NCI-H2171 (cell line): Measurements from ENCODE around the gene GSAP.
"Not testable (repeated sequence)": the region's sequence is repeated elsewhere in the genome, so short reads cannot be mapped to it uniquely, and the experiment has no call there.

Experiments used
- DNase-seq: peaks from one replicate; lab custom pipeline; 2025; lab: John Stamatoyannopoulos, UW

Gene GSAP

DNA sequence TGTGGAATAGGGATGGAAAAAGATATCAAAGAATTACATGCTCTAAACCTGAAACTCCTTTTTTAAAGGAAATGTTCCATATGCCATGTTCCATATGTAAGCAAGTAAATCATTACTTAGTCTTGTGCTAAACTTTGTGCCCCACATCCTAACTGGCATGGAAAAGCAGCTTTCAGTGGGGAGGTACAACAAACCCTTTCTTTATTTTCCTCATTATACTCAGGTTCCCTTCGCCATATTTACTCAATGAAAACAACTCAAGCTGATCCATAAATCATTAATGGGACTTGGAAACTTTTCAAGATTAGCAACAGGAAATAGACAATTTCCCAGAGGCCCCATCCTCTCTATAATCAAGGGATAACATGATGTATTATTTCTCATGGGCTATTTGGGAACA lies 56.0 kb downstream of the GSAP start:
- no peak for DNase-seq

DNA sequence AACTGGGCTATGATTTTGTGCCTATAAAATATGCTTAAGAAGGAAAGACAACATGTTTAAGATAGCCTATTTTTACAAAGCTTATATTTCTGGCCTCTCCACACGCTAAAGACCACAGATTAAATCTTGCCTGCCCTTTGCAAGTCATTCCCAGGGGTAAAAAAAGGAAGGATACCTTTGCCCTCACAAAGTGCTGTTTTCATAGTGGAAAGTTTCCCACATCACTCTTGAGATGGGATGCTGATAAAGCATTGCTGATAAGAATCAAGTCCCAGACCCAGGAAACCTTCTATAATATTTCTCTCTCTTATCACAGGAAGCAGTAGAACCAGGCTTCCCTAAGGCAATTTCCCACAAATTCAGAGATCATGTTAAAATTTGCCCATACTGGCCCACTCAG lies 56.5 kb downstream of the GSAP start:
- no peak for DNase-seq

DNA sequence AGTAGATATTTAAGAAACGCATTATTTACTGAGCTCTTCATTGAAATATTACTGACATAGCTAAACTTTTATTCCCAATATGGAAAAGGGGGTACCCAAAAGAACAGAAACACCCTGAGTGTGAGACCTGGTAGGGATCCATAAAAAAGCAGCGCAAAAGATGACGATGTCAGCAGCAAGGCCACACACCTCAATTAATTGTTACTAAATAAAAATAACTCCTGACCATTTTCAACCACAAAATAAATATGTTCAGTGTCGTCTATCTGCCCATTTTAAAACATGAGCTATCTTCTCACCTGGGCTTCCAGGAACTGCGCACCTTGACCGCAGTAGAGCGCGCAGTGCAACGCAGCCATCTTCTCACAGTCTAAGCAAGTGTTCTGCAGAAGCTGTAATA lies 61.2 kb downstream of the GSAP start:
- DNase-seq = no peak

DNA sequence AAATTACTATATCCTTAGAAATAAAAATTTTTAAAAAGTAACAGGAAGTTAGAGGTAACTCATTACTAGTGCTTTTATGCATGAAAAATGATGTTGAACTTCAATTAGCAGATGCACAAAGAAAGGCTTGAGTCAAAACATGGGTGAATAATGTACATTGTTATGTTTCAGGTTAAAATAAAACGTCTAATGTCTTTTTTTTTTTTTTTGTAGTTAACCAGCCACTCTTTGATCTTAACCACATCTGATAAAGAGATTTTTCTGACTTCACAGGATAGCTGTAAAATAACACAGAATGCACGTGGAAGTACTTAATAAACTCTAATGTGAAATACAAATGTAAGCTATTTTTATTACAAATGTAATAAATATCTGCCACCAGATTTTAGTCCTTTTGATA lies 61.7 kb downstream of the GSAP start:
- DNase-seq = no peak

DNA sequence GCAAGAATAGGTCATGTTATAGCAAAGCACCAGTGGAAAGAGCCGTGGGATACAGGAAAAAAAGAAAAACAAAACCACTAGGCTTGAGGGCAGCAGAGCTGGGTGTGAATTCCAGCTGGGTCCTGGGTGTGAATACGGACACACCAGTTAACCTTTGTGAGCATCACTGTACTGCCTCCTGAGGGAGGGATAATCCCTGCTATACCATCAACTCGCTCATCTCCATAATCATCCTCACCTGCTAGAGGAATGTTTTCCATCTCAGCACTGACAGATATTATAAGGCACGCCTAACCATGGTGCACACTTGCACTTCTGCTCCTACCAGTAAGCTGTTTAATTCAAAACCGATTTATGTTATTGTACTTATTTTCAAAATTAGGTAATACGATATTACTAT lies 62.2 kb downstream of the GSAP start:
- DNase-seq = no peak

DNA sequence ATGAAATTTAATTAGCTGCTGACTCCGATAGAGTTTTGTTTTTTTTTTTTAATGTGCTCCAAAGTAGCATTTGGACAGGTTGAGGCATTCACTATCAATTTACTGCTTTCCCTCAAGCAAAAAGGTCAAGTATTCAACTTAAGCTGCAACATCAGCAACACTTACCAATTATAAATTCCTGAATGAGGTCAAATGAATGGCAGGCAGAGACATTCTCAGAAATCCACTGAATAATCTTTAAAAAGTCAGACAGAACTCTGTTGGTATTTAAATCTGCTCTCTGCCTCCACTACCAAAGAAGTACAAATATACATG lies 62.8 kb downstream of the GSAP start:
- no peak for DNase-seq

DNA sequence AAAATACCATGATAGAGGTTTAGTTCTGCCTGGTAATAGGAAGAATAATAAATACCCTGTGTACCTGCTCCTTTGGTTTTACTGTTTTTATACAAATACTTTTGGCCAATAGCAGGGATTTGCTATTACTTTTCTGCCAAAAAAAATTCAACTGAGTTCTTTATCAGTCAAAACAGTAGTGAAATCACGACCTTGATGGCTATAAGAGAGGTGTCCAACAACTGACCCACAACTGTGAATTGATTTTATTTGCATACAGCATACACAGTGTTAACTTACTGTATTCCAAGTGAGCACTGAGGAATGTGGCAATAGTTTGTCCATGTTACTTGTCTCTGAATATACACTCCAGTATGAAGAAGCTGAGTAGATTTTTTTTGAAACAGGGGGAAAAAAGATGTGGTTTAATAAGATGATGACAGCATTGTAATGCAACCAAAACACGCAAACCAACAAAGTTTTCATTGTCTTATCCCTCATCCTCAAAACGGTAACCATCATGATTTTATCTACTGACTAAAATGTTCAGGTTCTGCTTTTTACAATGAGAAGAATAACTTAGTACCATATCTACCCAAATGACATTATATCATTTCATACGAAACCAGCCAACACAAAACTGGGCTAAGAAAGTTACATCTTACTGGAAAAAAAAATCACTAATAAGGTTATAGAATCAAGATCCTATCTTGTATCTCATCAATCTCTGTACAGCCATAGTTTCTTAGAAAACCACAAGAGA lies 63.3 kb downstream of the GSAP start:
- no peak for DNase-seq

DNA sequence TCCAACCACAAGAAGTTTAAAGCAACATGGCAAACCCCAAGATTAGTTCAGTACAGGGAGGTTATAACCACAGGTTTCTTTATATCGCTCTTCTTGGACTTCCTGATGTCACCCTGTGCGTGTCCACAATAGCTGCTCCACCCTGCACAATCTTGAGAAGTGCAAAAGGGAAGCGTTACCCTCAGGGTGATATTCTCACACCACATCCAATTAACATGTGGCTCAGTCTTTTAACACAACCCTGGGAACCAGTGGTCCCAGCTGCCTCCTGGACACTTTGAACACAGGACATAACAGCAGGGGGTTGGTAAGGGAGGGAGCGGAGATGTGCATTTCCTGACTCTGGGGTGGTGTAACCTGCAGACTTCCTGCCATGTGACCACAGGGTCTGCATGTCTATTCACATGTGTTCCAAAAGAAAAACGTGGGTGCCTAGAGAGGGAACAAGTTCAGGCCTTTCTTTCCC lies 64.6 kb downstream of the GSAP start:
- no peak for DNase-seq

DNA sequence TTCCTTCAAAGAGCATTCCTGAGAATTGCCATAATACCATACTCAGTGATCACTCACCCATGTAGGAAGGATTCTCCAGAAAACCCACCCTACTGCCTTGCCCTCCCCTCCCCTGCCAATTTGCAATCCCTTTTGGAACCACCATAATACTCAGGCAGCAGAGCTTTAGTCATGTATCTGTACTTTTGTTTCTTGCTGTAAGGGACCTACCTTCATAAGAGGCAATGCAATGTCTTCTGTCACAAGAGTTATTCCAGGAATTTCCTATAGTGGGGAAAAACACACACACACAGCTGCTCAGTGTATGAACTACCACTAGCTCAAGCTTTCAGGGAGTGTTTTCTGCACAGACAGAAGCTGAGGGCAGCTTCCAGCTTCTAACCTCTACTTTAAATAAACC lies 67.0 kb downstream of the GSAP start:
- DNase-seq = no peak

DNA sequence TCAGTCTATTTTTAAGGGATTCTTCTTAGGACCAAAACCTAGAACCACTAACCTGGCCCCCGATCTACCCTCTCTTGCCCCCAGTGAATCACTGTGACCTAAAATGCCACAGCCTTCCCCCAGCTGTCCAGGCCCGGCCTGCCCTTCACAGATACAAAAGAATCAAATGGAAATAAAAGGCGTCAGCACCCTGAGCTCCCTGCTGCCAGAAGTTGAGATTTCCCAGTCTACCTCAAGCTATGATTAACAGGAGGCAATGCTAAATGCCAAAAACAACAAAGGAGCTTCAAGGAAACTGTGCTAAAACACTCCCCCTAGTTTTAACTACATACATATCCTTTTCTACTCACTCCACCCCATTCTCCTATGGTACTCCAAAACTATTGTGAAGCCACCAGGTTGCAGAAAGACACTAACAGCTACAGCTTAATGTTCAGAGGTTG lies 67.8 kb downstream of the GSAP start:
- no peak for DNase-seq

DNA sequence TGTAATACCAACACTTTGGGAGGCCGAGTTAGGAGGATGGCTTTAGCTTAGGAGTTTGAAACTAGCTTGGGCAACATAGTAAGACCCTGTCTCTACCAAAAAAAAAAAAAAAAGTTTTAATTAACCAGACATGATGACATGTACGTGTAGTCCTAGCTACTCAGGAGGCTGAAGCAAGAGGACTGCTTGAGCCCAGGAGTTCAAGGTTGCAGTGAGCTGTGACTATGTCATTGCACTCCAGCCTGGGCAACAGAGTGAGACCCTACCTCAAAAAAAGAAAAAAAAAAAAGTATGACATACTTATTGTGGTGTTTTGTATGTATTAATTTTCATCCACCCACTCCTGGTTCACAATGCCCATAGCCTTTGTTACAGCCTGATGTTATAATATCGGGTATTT lies 69.7 kb downstream of the GSAP start:
- no peak for DNase-seq

DNA sequence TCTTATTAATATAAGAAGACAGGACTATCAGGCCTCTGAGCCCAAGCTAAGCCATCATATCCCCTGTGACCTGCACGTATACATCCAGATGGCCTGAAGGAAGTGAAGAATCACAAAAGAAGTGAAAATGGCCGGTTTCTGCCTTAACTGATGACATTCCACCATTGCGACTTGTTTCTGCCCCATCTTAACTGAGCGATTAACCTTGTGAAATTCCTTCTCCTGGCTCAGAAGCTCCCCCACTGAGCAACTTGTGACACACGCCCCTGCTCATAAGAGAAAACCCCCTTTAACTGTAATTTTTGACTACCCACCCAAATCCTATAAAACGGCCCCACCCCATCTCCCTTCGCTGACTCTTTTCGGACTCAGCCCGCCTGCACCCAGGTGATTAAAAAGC lies 70.7 kb downstream of the GSAP start:
- not testable (repeated sequence) for DNase-seq

DNA sequence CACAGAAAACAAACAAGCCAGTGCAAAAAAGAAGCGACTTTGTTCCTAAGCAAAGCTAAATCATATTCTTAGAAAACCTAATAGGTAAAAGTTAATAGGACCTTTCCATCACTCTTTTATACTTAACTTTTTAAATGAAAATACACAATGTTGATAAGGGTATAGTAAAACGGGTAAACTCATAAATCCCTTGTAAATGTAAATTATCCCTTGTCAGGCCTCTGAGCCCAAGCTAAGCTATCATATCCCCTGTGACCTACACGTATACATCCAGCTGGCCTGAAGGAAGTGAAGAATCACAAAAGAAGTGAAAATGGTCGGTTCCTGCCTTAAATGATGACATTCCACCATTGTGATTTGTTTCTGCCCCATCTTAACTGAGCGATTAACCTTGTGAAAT lies 76.4 kb downstream of the GSAP start:
- DNase-seq = no peak

DNA sequence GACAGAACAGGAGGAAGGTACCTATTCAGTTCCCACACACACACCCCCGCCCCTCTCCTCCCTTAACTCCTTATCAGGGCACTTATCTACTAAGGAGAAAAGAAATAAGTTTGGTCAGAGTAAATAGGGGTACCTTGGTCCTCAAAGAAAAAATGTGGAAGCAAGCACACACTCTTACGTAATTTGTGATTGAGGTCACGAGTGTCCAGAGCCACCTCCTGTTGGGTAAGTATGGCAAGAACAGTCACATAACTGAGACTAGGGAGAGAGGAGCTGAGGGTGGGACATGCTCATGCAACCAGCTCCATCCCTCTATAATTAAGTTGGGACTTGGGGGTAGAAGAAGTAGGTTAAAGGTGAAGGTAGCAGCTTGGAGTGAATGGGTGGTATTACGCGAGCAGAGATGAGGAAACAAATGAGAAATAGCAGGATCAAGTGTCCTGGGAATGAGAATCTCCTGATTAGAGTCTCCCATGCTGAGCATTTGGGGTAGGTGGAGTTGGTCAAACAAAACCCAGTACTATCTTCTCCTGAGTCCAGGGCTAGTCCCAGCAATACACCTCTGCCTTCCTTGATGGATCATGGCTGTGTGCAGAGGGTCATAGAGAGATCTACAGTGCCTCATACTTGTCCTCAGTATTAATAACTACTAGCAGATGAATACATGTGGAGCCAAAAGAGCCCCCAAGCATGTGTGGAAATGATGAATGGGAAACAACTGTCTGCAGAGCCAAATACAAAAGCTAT lies 77.1 kb downstream of the GSAP start:
- DNase-seq = no peak

DNA sequence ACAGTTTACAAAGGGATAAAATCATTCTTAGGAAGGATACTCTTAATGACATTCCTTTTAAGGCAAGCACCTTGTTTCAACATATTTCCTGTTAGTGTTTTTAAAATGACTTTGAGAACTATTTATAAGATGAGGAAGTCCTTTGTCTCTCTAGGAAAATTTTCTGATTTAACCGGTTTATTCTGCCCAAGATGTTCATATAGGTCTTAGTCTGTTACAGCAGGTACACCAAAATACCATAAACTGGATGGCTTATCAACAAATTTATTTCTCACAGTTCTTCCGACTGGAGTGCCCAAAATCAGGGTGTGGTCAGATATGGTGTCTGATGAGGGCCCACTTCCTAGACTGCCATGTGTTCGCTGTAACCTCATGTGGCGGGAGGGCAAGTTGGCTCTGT lies 77.9 kb downstream of the GSAP start:
- DNase-seq = no peak

DNA sequence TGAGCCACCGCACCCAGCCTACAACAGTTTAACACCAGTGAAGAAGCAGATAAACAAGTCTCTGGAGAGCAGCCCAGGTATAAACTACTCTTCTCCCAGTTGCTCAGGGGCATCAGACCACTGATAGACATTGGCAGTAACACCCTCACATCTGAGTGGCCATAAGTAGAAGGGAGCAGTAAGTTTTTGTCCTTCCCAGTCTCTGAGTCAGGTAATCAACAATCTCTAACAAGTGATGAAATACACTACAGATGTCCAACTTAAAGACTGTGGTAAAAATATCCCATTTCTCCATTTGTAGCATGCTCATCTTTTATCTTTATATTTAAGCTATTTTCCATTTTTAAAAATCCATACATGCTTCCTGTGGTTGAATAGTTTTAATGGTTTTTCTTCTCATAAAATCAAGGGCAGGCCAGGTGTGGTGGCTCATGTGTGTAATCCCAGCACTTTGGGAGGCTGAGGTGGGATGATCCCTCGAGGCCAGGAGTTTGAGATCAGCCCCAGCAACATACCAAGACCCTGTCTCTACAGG lies 78.6 kb downstream of the GSAP start:
- no peak for DNase-seq

DNA sequence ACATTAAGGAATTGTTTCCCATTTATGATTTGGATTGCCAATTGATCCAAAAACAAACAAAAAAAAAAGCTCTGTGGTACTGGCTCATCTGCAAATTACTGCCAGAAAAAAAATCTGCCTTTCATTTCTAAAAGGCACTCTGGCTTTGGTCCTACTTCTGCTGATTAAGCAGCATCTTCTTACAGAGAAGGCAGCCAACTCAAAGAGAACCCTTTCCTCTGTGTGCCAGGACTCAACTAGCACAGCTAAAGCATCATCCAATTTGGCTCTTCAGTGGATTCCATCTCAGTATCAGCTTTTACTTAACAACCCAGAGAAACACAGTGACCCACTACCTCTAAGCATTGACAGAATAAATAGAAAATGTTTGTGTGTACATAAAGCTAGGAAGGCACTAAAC lies 80.6 kb downstream of the GSAP start:
- DNase-seq = no peak

DNA sequence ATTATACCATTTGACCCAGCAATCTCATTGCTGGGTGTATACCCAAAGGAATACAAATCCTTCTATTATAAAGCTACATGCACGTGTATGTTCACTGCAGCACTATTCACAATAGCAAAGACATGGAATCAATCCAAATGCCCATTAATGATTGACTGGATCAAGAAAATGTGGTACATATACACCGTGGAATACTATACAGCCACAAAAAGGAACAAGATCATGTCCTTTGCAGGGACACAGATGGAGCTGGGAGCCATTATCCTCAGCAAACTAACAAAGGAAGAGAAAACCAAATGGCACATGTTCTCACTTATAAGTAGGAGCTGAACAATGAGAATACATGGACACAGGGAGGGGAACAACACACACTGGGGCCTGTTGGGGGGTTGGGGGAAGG lies 82.1 kb downstream of the GSAP start:
- DNase-seq = not testable (repeated sequence)

DNA sequence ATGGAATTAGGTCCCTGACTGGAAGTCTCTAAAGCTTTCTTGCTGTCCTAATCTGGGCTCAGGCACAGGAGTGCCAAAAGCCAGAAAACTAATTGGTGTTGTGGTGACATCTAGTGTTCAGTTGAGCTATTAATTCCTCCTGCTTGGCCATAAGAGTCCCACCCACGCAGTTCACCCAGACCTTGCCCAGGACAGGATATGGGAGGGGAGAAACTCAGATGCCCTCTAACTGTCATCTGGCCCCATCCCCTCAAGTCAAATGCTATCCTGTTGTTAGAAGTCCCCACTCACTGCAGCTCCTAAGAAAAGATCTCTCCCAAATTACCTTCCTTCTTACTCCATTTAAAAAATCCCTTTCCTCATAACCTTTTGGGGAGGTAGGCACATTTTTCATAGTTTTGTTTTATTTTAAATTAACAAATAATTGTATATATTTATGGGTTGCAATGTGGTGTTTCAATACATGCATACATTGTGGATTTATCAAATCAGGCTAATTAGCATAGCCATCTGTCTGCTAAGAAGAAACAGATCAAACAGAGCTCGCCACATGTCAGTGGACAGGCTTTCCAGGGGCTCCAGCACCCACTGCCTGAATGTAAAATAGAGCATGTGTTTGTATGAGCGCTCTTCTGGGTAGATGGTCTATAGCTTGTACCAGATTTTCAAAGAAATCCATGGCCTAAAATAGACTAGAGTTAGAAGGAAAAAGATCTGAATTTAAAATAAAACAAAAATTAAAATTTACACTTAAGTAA lies 84.0 kb downstream of the GSAP start:
- peak; percentile 54 for DNase-seq

DNA sequence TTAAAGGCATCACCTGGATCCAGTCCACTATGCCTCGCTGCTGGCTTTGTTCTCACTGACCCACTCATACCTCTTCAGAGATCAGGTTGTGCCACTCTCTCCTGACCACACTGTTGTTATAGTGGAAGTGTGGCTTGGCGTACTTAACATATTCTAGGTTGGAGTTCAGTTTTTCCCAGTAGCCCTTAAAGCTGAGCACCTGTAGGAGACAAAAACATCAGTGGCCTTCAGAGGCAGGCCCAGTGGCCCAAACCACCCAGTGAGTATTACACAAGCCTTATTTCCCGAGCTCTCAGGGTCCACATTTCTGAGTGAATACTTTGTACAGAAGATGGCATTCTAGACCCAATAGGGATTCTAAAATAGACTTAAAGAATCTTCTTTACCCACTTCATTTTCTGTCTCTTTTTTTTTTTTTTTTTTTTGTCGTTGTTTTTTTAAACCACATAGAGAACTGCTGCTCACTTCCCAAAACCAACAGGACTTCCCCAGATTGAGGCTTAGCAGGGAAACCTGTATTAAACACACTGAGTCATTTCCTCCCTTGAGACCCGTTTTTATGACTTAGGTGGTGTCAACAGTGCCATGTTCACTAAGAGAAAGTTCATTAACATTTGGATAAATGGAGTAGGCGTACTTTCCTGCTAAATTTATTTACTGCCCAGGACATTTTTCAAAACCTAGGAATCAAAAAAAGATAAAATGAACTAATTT lies 85.8 kb downstream of the GSAP start:
- no peak for DNase-seq

DNA sequence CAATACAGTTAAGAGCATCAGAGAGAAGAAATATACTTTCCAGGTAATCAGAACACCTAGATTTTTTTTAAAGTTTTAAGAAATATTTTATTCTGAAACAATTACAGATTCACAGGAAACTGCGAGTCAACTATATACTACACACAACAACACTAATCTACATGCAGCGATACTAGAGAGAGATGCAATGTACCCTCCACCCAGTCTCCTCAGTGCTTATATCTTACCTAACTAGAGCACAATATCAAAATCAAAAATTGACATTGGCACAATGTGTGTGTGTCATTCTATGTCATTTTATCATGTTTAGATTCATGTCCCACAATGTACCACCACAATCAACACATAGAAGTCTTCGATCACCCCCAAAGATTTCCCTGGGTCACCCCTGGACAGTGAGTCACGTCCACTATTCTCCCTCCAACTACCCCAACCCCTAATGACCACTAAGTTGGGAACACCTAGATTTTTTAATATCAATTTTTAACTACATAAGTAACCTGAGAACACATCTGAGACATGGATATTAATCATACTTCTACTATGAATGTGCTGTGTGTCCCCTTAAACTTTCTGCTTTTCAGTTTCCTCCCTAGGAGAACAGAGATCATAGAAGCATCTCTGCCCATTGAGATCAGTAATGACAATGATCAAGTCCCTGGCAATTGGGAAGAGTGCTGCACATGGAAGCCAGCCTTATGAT lies 86.5 kb downstream of the GSAP start:
- no peak for DNase-seq

DNA sequence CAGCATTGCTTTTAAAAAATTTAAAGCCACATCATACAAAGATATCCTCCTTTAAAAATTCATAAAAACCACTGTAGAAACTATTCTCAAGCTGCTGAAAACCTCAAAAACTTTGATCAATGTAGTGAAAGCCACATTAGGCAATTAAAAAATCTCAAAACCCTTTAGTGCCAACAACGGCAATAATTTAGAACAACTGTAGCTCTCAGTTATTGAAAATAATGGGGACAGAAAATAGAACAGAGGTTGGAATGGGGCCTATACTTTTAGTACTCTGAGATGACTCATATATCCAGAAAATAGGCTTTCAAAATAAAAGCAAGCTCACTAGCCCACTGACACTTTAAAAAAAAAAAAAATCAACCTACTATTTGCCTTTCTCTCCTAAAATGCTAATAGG lies 87.5 kb downstream of the GSAP start:
- no peak for DNase-seq
